Gastrocnemius medialis (tissue), 4 donors: ENCODE results near the gene USP7.

Experiments
- POLR2A ChIP-seq, 2 donors: fragments of 450-650 bp; IDR thresholded peaks; one replicate each; pipeline ENCODE4 v1.6.1; 2017; ENCODE audit warnings: antibody characterized with exemption in 2 of 2, mild to moderate bottlenecking in 2 of 2, moderate library complexity in 2 of 2
- TF ChIP-seq, protein P1 (sequence below), 5 experiments: fragments of 450-650 bp in 3 of 5; fragments of 200-600 bp in 2 of 5; sonication (generic) in 2 of 5; IDR thresholded peaks in 4 of 5; conservative IDR thresholded peaks in 1 of 5; 1 replicate in 4 of 5; 2 replicates in 1 of 5; pipeline ENCODE4 v1.5.1; 2016 to 2019; ENCODE audit warnings: antibody characterized with exemption in 5 of 5, mild to moderate bottlenecking in 3 of 5, moderate library complexity in 3 of 5

GRCh38 chr16:8963821-8964441, at the start of gene USP7:
- TF ChIP-seq POLR2A (IDR thresholded peaks at IDR 0.05), result peak; percentile 63 to 73
- TF ChIP-seq, protein P1, sequence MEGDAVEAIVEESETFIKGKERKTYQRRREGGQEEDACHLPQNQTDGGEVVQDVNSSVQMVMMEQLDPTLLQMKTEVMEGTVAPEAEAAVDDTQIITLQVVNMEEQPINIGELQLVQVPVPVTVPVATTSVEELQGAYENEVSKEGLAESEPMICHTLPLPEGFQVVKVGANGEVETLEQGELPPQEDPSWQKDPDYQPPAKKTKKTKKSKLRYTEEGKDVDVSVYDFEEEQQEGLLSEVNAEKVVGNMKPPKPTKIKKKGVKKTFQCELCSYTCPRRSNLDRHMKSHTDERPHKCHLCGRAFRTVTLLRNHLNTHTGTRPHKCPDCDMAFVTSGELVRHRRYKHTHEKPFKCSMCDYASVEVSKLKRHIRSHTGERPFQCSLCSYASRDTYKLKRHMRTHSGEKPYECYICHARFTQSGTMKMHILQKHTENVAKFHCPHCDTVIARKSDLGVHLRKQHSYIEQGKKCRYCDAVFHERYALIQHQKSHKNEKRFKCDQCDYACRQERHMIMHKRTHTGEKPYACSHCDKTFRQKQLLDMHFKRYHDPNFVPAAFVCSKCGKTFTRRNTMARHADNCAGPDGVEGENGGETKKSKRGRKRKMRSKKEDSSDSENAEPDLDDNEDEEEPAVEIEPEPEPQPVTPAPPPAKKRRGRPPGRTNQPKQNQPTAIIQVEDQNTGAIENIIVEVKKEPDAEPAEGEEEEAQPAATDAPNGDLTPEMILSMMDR (IDR thresholded peaks at IDR 0.05 in 4 of 5, conservative IDR thresholded peaks at IDR 0.05 in 1 of 5), result no peak
